Activated naive CD8-positive, alpha-beta T cell treated with anti-CD3 and anti-CD28 coated beads, Interleukin-2, amount 10 ng/mL, durations not matched to agents 7 days and 5 days (primary cell): ENCODE results near the gene CAPSL. TPM values are rescaled to one million over a fixed set of nuclear protein-coding genes. Genes with fewer than 3 reads are reported as not detected.
A peak's percentile ranks its signal among the peaks of the same experiment; 100 is the strongest.

ENCODE experiments used
- ATAC-seq: fragments of 150-1000 bp; cut with Tn5 transposase; one replicate; pipeline ENCODE4 v1.10.0; 2021; ENCODE audit warnings: low read depth, moderate library complexity
- POLR2A ChIA-PET: fragments of 350-600 bp; sonication (Branson Sonifier 250); formaldehyde crosslinking; loops from one replicate; lab custom pipeline; 2021; ENCODE audit warnings: antibody characterized with exemption; lab: Charles Lee
- DNase-seq: peaks from one replicate; pipeline ENCODE4 v3.0.0; 2021
- H3K27ac Mint-ChIP-seq: one replicate; pipeline ENCODE4 v1.8.0; 2022; ENCODE audit warnings: mild to moderate bottlenecking, mixed read lengths
- H3K27me3 Mint-ChIP-seq: one replicate; pipeline ENCODE4 v1.8.0; 2022; ENCODE audit warnings: mild to moderate bottlenecking, moderate library complexity, mixed read lengths
- H3K36me3 Mint-ChIP-seq: one replicate; pipeline ENCODE4 v1.8.0; 2021; ENCODE audit warnings: mild to moderate bottlenecking, mixed read lengths
- H3K4me1 Mint-ChIP-seq: one replicate; pipeline ENCODE4 v1.8.0; 2021; ENCODE audit warnings: mixed read lengths
- H3K4me3 Mint-ChIP-seq: one replicate; pipeline ENCODE4 v1.8.0; 2022; ENCODE audit warnings: mild to moderate bottlenecking, moderate library complexity, mixed read lengths
- H3K9me3 Mint-ChIP-seq: one replicate; pipeline ENCODE4 v1.8.0; 2021; ENCODE audit warnings: mixed read lengths
- total RNA-seq, 2 experiments: library from RNA; stranded (reverse); gene quantifications; one replicate each; pipeline ENCODE4 v1.2.3, GENCODE V29; 2021

The CAPSL gene
- total RNA-seq, 2 experiments from 2014 or later: not detected

DNA sequence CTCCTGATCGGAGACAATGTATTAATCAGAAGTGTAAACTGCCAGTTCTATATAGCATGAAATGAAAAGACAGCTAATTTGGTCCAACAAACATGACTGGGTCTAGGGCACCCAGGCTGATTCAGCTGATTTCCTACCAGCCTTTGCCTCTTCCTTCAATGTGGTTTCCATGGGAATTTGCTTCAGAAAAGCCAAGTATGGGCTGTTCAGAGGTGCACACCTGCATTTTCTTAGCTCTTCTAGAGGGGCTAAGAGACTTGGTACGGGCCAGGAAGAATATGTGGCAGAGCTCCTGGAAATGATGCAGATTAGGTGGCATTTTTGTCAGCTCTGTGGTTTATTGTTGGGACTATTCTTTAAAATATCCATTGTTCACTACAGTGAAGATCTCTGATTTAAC is 59.3 kb downstream of the CAPSL start:
- Mint-ChIP-seq H3K9me3 (peaks cover 3% of the 10 kb centered on the region), H3K4me1 (peaks cover 54% of the 10 kb centered on the region), H3K27ac (no peak overlapping the region), H3K27me3 (no peaks in the 10 kb centered on the region), H3K4me3 (no peak overlapping the region), H3K36me3 (peaks cover 59% of the 10 kb centered on the region)
- POLR2A ChIA-PET: no interaction called here
- no peak for DNase-seq
- no peak for ATAC-seq

DNA sequence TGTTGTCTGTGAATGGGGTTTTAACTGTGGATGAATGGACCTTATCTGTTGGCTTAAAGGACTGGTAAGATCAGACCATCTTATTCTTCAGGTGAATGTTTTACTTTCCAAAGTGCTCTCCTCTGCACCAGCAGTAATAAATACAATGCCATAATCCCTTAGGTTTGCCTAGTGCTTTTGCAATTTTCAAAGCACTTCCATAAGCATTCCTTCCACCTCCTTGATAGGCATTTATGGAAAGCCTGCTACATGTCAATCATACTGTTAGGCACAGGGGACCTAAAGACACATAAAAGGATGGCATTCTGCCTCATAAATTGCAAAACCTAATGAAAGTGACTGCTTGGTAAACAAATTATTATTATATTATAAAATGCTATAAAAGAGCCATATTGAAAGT is 60.3 kb downstream of the CAPSL start:
- Mint-ChIP-seq H3K27ac (peak overlapping the region; percentile 1), H3K4me1 (peaks cover 45% of the 10 kb centered on the region), H3K27me3 (no peaks in the 10 kb centered on the region), H3K36me3 (peaks cover 62% of the 10 kb centered on the region), H3K9me3 (peaks cover under 1% of the 10 kb centered on the region), H3K4me3 (no peak overlapping the region)
- ATAC-seq (no peak), DNase-seq (no peak)
- POLR2A ChIA-PET: no interaction called here

- H3K36me3 Mint-ChIP-seq: peaks cover 63% of the 10 kb centered on the region
- no peak overlapping the region for H3K4me3 Mint-ChIP-seq
- POLR2A ChIA-PET: no interaction called here
- peak overlapping the region; percentile 1 for H3K27ac Mint-ChIP-seq
- no peak for ATAC-seq
- no peak for DNase-seq
- no peaks in the 10 kb centered on the region for H3K27me3 Mint-ChIP-seq
- H3K4me1 Mint-ChIP-seq: peaks cover 43% of the 10 kb centered on the region
- H3K9me3 Mint-ChIP-seq: no peaks in the 10 kb centered on the region
These were observed 60.8 kb downstream of the CAPSL start for GRCh38 chr5:35877655-35878054.

DNA sequence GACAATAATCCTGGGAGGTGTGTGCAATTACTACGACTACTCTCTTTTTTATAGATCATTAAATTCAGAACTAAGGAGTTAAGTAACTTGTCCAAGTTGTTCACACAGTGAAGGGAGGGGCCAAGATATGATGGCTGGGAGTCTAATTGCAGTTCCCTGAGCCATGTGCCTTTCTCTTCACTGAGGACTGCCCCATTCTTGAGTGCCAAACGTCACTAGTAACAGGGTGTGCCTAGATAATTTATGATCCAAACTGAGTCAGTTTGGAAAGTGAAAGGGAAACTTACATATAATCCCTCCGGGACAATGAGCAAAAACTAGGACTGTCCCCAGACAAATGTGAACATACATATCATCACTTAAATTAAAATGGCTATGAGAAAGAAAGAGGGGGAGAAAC is 61.5 kb downstream of the CAPSL start:
- Mint-ChIP-seq H3K36me3 (peaks cover 64% of the 10 kb centered on the region), H3K9me3 (no peaks in the 10 kb centered on the region), H3K27me3 (no peaks in the 10 kb centered on the region), H3K4me3 (no peak overlapping the region), H3K4me1 (peaks cover 41% of the 10 kb centered on the region), H3K27ac (no peak overlapping the region)
- POLR2A ChIA-PET: no interaction called here
- no peak for ATAC-seq
- DNase-seq: no peak

DNA sequence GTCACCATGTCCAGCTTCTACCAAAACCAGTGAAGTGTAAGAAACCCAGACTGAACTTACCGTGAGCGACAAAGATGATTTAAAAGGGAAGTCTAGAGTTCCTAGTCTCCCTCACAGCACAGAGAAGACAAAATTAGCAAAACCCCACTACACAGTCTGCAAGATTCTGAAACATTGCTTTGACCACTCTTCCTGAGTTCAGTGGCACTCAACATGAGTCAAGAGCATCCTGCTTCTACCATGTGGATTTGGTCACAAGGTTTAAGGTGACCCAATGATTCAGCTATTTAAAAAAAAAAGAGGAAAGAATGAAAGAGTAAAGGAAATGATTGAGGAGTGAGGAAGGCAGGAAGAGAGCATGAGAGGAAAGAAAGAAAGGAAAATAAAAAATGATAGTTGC is 62.0 kb downstream of the CAPSL start:
- POLR2A ChIA-PET: interaction anchor here (1.0 kb wide), 1 partner anchor 9 kb away, joined by 4 read pairs; no protein-coding TSS in a partner anchor
- no peaks in the 10 kb centered on the region for H3K9me3 Mint-ChIP-seq
- no peaks in the 10 kb centered on the region for H3K27me3 Mint-ChIP-seq
- H3K4me1 Mint-ChIP-seq: peaks cover 40% of the 10 kb centered on the region
- peak overlapping the region; percentile 23 for H3K4me3 Mint-ChIP-seq
- peaks cover 68% of the 10 kb centered on the region for H3K36me3 Mint-ChIP-seq
- no peak for DNase-seq
- H3K27ac Mint-ChIP-seq: peak overlapping the region; percentile 66
- ATAC-seq: peak; percentile 62

GRCh38 chr5:35870605-35871004 is 67.8 kb downstream of the CAPSL start:
- no peak for ATAC-seq
- POLR2A ChIA-PET: no interaction called here
- DNase-seq: no peak
- peaks cover 13% of the 10 kb centered on the region for H3K4me1 Mint-ChIP-seq
- no peak overlapping the region for H3K4me3 Mint-ChIP-seq
- H3K36me3 Mint-ChIP-seq: peaks cover 76% of the 10 kb centered on the region
- H3K27ac Mint-ChIP-seq: no peak overlapping the region
- no peaks in the 10 kb centered on the region for H3K27me3 Mint-ChIP-seq
- no peaks in the 10 kb centered on the region for H3K9me3 Mint-ChIP-seq

DNA sequence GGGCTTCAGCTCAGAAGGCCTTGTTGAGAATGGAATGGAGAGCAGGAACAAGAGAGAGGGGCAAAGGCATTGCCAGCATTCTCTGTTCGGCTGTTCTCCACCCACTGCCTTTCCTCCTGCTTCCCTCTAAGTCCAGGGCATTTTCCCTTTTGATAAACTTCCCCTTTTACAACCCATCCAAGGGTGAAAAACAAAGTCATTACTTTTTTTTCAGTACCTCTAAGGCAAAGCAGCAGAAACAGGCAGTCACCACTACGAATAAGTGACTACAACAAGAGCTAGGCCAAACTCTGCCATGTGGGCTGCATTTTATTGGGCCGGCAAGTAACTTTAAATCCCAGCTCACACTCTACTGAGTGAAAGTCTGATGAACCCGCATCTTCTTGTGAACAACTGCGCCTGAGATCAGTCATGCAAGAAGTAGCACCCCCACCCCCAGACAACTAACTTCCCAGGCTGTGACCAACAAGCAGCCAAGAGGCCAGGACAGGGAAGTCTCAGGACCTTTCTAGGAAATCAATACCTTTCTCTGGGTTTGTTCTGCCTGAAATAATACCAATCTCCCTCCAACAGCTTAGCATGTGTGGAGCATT is 68.6 kb downstream of the CAPSL start:
- no peaks in the 10 kb centered on the region for H3K27me3 Mint-ChIP-seq
- peaks cover 17% of the 10 kb centered on the region for H3K4me1 Mint-ChIP-seq
- H3K4me3 Mint-ChIP-seq: no peak overlapping the region
- POLR2A ChIA-PET: interaction anchor here (0.7 kb wide), 1 partner anchor 15 kb away, joined by 3 read pairs; no protein-coding TSS in a partner anchor
- ATAC-seq (no peak), DNase-seq (no peak)
- no peak overlapping the region for H3K27ac Mint-ChIP-seq
- peaks cover 78% of the 10 kb centered on the region for H3K36me3 Mint-ChIP-seq
- peaks cover 4% of the 10 kb centered on the region for H3K9me3 Mint-ChIP-seq

DNA sequence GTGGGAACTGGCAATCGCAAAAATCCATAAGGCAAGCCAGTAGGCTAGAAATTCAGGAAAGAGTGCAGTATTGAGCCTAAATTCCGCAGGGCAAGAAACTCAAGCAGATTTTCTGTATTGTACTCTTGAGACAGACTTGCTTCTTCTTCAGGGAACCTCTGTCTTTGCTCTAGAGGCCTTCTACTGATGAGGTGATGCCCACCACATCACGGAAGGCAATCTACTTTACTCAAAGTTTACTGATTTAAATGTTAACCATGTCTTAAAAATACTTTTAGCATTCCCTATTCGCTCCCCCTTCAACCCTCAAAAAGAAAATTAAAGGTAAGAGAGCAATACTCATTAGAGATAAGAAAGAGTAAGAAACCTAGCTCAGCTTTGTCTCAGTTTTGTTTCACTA is 70.4 kb downstream of the CAPSL start:
- H3K4me1 Mint-ChIP-seq: peaks cover 26% of the 10 kb centered on the region
- no peaks in the 10 kb centered on the region for H3K27me3 Mint-ChIP-seq
- no peak overlapping the region for H3K4me3 Mint-ChIP-seq
- H3K9me3 Mint-ChIP-seq: peaks cover 4% of the 10 kb centered on the region
- no peak overlapping the region for H3K27ac Mint-ChIP-seq
- DNase-seq (no peak), ATAC-seq (no peak)
- POLR2A ChIA-PET: no interaction called here
- H3K36me3 Mint-ChIP-seq: peaks cover 78% of the 10 kb centered on the region

GRCh38 chr5:35863159-35863558 is 75.3 kb downstream of the CAPSL start:
- DNase-seq: no peak
- peaks cover 64% of the 10 kb centered on the region for H3K4me1 Mint-ChIP-seq
- H3K36me3 Mint-ChIP-seq: peaks cover 65% of the 10 kb centered on the region
- H3K27ac Mint-ChIP-seq: peak overlapping the region; percentile 23
- H3K9me3 Mint-ChIP-seq: peaks cover 4% of the 10 kb centered on the region
- POLR2A ChIA-PET: interaction anchor here (1.2 to 1.4 kb wide), 4 partner anchors 10 to 79 kb away, joined by 3 to 5 read pairs (median 4); no protein-coding TSS in a partner anchor
- ATAC-seq: peak; percentile 35
- H3K27me3 Mint-ChIP-seq: no peaks in the 10 kb centered on the region
- peak overlapping the region; percentile 85 for H3K4me3 Mint-ChIP-seq

DNA sequence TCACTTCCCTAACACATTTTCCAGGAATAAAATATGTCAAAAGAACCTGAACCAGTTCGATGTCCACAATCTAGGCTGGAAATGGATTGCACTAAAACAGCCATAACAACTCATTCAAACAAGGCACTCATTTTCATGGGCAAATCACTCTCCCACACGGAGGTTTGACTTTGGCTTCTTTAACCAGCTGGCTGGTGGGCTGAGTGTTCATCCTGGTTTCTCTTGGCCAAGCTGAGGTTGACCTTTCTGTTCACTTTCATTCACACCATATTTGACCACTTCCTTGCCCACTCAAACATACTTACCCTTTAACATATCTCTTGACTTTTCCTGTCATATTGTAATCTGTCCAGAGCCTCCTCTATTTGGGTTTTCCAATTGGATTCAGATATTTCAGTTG is 76.3 kb downstream of the CAPSL start:
- H3K36me3 Mint-ChIP-seq: peaks cover 61% of the 10 kb centered on the region
- no peak for DNase-seq
- no peak for ATAC-seq
- POLR2A ChIA-PET: interaction anchor here (1.3 to 1.4 kb wide), 3 partner anchors 11 to 78 kb away, joined by 3 to 5 read pairs (median 4); no protein-coding TSS in a partner anchor
- H3K4me3 Mint-ChIP-seq: peak overlapping the region; percentile 85
- H3K4me1 Mint-ChIP-seq: peaks cover 66% of the 10 kb centered on the region
- H3K27me3 Mint-ChIP-seq: no peaks in the 10 kb centered on the region
- peaks cover 4% of the 10 kb centered on the region for H3K9me3 Mint-ChIP-seq
- H3K27ac Mint-ChIP-seq: peak overlapping the region; percentile 74

DNA sequence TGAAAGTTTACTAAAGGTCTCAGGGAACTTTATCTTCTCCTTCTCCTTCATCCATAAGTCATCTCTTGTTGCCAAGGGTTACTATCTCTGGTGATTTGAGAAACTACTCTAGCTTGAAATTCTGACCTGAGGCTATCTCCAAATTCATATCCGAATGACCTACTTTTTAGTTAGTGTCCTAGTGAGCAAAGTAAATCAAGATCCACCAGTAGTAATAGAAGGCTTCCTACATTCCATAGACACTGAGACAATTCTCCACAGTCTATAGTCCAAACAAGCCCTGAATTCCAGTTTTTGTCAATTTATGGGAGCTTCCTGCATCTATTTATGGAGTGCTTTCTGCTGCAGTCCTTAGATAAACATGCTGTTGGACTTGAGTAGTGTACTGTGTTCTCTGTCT is 76.7 kb downstream of the CAPSL start:
- Mint-ChIP-seq H3K27me3 (no peaks in the 10 kb centered on the region), H3K4me1 (peaks cover 67% of the 10 kb centered on the region), H3K4me3 (peak overlapping the region; percentile 85), H3K27ac (peak overlapping the region; percentile 74), H3K36me3 (peaks cover 58% of the 10 kb centered on the region), H3K9me3 (peaks cover 4% of the 10 kb centered on the region)
- ATAC-seq (no peak), DNase-seq (no peak)
- POLR2A ChIA-PET: no interaction called here

- POLR2A ChIA-PET: no interaction called here
- Mint-ChIP-seq H3K27ac (peak overlapping the region; percentile 83), H3K36me3 (peaks cover 52% of the 10 kb centered on the region)
These were observed 77.7 kb downstream of the CAPSL start for GRCh38 chr5:35860686-35861085.

GRCh38 chr5:35859101-35859661 is 79.2 kb downstream of the CAPSL start:
- Mint-ChIP-seq H3K36me3 (peaks cover 38% of the 10 kb centered on the region), H3K4me1 (peaks cover 78% of the 10 kb centered on the region), H3K27ac (peak overlapping the region; percentile 83), H3K9me3 (no peaks in the 10 kb centered on the region), H3K4me3 (peak overlapping the region; percentile 85), H3K27me3 (no peaks in the 10 kb centered on the region)
- DNase-seq: no peak
- ATAC-seq: peak; percentile 40
- POLR2A ChIA-PET: interaction anchor here (0.6 to 1.8 kb wide), 12 partner anchors 21 to 80 kb away, joined by 3 to 7 read pairs (median 3); no protein-coding TSS in a partner anchor

More at GRCh38 chr5:35860686-35861085, 77.7 kb downstream of the CAPSL start:
- H3K27me3 Mint-ChIP-seq: no peaks in the 10 kb centered on the region
- peak overlapping the region; percentile 85 for H3K4me3 Mint-ChIP-seq
- ATAC-seq: no peak
- no peak for DNase-seq
- peaks cover 72% of the 10 kb centered on the region for H3K4me1 Mint-ChIP-seq
- H3K9me3 Mint-ChIP-seq: peaks cover 4% of the 10 kb centered on the region
